CD14-positive monocyte (primary cell): Measurements from ENCODE around the gene FFAR2. TPM values are rescaled to one million over a fixed set of nuclear protein-coding genes. Genes with fewer than 3 reads are reported as not detected.

Experiments used
- DNase-seq, 3 donors: peaks; one replicate each; pipeline ENCODE4 v3.0.0-alpha.2; 2011 to 2022
- H2AFZ ChIP-seq: 2 replicates; pipeline ENCODE4 v1.6.0; 2012; ENCODE audit warnings: mild to moderate bottlenecking, low read depth, low read length, inconsistent platforms; ENCODE audit not compliant: insufficient read depth, poor library complexity, severe bottlenecking
- H3K27ac ChIP-seq, 2 donors: 1 replicate in 1 of 2; 2 replicates in 1 of 2; pipeline ENCODE4 v1.5.1; 2012 to 2013; ENCODE audit warnings: low read length in 2 of 2, control low read depth in 1 of 2, inconsistent platforms in 1 of 2, low read depth in 1 of 2, mild to moderate bottlenecking in 1 of 2
- H3K27me3 ChIP-seq, 2 donors: one replicate each; pipeline versions ENCODE4 v1.6.0 to v1.6.1; 2011 to 2013; ENCODE audit warnings: low read length in 2 of 2; ENCODE audit not compliant: control insufficient read depth in 2 of 2, insufficient read depth in 2 of 2
- H3K36me3 ChIP-seq, 2 donors: replicated peaks in 1 of 2; 1 replicate in 1 of 2; 2 replicates in 1 of 2; pipeline versions ENCODE4 v1.5.1 to v1.6.1; 2012 to 2013; ENCODE audit warnings: low read length in 2 of 2, control low read depth in 1 of 2, inconsistent platforms in 1 of 2, mild to moderate bottlenecking in 1 of 2; ENCODE audit not compliant: insufficient read depth in 2 of 2, control insufficient read depth in 1 of 2
- H3K4me1 ChIP-seq, 2 donors: 1 replicate in 1 of 2; 2 replicates in 1 of 2; pipeline versions ENCODE4 v1.5.1 to v1.6.1; 2012 to 2013; ENCODE audit warnings: low read length in 2 of 2, control low read depth in 1 of 2, inconsistent platforms in 1 of 2, mild to moderate bottlenecking in 1 of 2, moderate library complexity in 1 of 2; ENCODE audit not compliant: insufficient read depth in 2 of 2, control insufficient read depth in 1 of 2
- H3K4me2 ChIP-seq: replicated peaks from 2 replicates; pipeline ENCODE3; 2012; ENCODE audit warnings: low read length, moderate library complexity, mild to moderate bottlenecking; ENCODE audit not compliant: poor library complexity, severe bottlenecking; ENCODE audit errors: extremely low read depth
- H3K4me3 ChIP-seq, 3 experiments: fragments of 200-600 bp in 1 of 3; sonication (generic) in 1 of 3; replicated peaks in 1 of 3; 1 replicate in 2 of 3; 2 replicates in 1 of 3; pipeline ENCODE4 v1.5.1; 2011 to 2013; ENCODE audit warnings: low read length in 3 of 3, mild to moderate bottlenecking in 3 of 3, control low read depth in 2 of 3, low read depth in 2 of 3, inconsistent platforms in 1 of 3, moderate library complexity in 1 of 3
- H3K79me2 ChIP-seq: 2 replicates; pipeline ENCODE4 v1.6.0; 2012; ENCODE audit warnings: mild to moderate bottlenecking, control low read depth, inconsistent platforms, low read length, moderate library complexity; ENCODE audit not compliant: insufficient read depth
- H3K9ac ChIP-seq: 2 replicates; pipeline ENCODE4 v1.6.0; 2017; ENCODE audit warnings: low read length, mild to moderate bottlenecking; ENCODE audit not compliant: insufficient read depth, poor library complexity, severe bottlenecking
- H3K9me3 ChIP-seq, 2 donors: replicated peaks in 1 of 2; 1 replicate in 1 of 2; 2 replicates in 1 of 2; pipeline versions ENCODE4 v1.5.1 to v1.6.1; 2012 to 2013; ENCODE audit warnings: low read length in 2 of 2, control low read depth in 1 of 2; ENCODE audit not compliant: control insufficient read depth in 1 of 2, insufficient read depth in 1 of 2
- H4K20me1 ChIP-seq: 2 replicates; pipeline ENCODE4 v1.6.0; 2012; ENCODE audit warnings: mild to moderate bottlenecking, low read length, control low read depth, moderate library complexity; ENCODE audit not compliant: insufficient read depth
- H3K27ac Mint-ChIP-seq, 7 donors: one replicate each; pipeline ENCODE4 v1.8.0; 2020; ENCODE audit warnings: mild to moderate bottlenecking in 7 of 7, mixed read lengths in 7 of 7, moderate library complexity in 6 of 7, inconsistent platforms in 2 of 7
- H3K27me3 Mint-ChIP-seq, 3 donors: one replicate each; pipeline ENCODE4 v1.8.0; 2021 to 2022; ENCODE audit warnings: low read depth in 3 of 3, mild to moderate bottlenecking in 3 of 3, mixed read lengths in 3 of 3, moderate library complexity in 3 of 3, inconsistent platforms in 1 of 3
- H3K36me3 Mint-ChIP-seq, 2 donors: one replicate each; pipeline ENCODE4 v1.8.0; 2020; ENCODE audit warnings: mixed read lengths in 2 of 2, inconsistent platforms in 1 of 2, mild to moderate bottlenecking in 1 of 2
- H3K4me1 Mint-ChIP-seq: one replicate; pipeline ENCODE4 v1.8.0; 2020; ENCODE audit warnings: mild to moderate bottlenecking, mixed read lengths
- H3K4me3 Mint-ChIP-seq, 2 donors: one replicate each; pipeline ENCODE4 v1.8.0; 2020; ENCODE audit warnings: mild to moderate bottlenecking in 2 of 2, mixed read lengths in 2 of 2, moderate library complexity in 1 of 2
- H3K9me3 Mint-ChIP-seq, 7 donors: one replicate each; pipeline ENCODE4 v1.8.0; 2020 to 2022; ENCODE audit warnings: mixed read lengths in 7 of 7, mild to moderate bottlenecking in 6 of 7, moderate library complexity in 6 of 7, inconsistent platforms in 2 of 7
- CTCF ChIP-seq: fragments of 200-600 bp; IDR thresholded peaks from one replicate; pipeline ENCODE4 v1.8.0; 2022; ENCODE audit warnings: antibody characterized with exemption, mild to moderate bottlenecking
- WGBS: methylation state at CpG from one replicate; pipeline ENCODE4 v1.1.5; 2013; ENCODE audit warnings: missing lambda C conversion rate; ENCODE audit not compliant: insufficient coverage; 5-methylcytosine and 5-hydroxymethylcytosine counted together
- intact Hi-C, 2 donors: fragments of 100-400 bp; cut with micrococcal nuclease; formaldehyde crosslinking; loops; one replicate each; pipeline versions ENCODE4 v1.15.0 to v1.15.1; 2023
- polyA plus RNA-seq, 3 donors: library from polyadenylated mRNA; depleted of rRNA in 1 of 3; unstranded in 2 of 3; stranded (reverse) in 1 of 3; fragments of 300-500 nt in 2 of 3; fragments of >200 nt in 1 of 3; fragmentation: Illumina TruSeq in 2 of 3; gene quantifications; 1 replicate in 2 of 3; 2 replicates in 1 of 3; pipeline ENCODE4 v1.2.3, GENCODE V29; 2012 to 2021

Gene FFAR2
- polyA plus RNA-seq, 3 donors, result 5.7 to 38.7 (median 10.8) TPM

- Histone ChIP-seq H2AFZ (no peak overlapping the region), H3K79me2 (peaks cover 7% of the 10 kb centered on the region), H3K4me1 (peaks cover 37 to 43% of the 10 kb centered on the region in 2 donors), H3K9ac (no peak overlapping the region), H3K4me3 (no peak overlapping the region), H4K20me1 (no peaks in the 10 kb centered on the region), H3K36me3 (no peaks in the 10 kb centered on the region), H3K9me3 (no peaks in the 10 kb centered on the region), H3K4me2 (no peak overlapping the region), H3K27me3 (no peaks in the 10 kb centered on the region), H3K27ac (no peak overlapping the region)
- no peak overlapping the region for H3K27ac Mint-ChIP-seq
- peaks cover 4 to 11% of the 10 kb centered on the region in 2 donors for H3K36me3 Mint-ChIP-seq
- peaks cover 0 to 1% (median 0%) of the 10 kb centered on the region in 7 donors for H3K9me3 Mint-ChIP-seq
- intact Hi-C loops, result loop anchor here in 1 of 2 donors (5.0 kb wide), 1 partner anchor 32 kb away; no protein-coding TSS in a partner anchor
- DNase-seq, result no peak
- peaks cover 53% of the 10 kb centered on the region for H3K4me1 Mint-ChIP-seq
- peaks cover 6 to 11% (median 10%) of the 10 kb centered on the region in 3 donors for H3K27me3 Mint-ChIP-seq
- TF ChIP-seq CTCF, result no peak
- WGBS, result no CpG with 5 or more reads among the region's 2 CpGs
- no peak overlapping the region for H3K4me3 Mint-ChIP-seq
Observed at GRCh38 chr19:35454663-35455062, 6.6 kb downstream of the FFAR2 start.

- no peak overlapping the region for H2AFZ ChIP-seq
- no peaks in the 10 kb centered on the region for H4K20me1 ChIP-seq
- H3K27me3 Mint-ChIP-seq, result peaks cover 8 to 10% (median 10%) of the 10 kb centered on the region in 3 donors
- H3K27me3 ChIP-seq, result no peaks in the 10 kb centered on the region
- no peaks in the 10 kb centered on the region for H3K36me3 ChIP-seq
- H3K9me3 ChIP-seq, result no peaks in the 10 kb centered on the region
- H3K36me3 Mint-ChIP-seq, result peaks cover 0 to 6% of the 10 kb centered on the region in 2 donors
- intact Hi-C loops, result loop anchor here in 1 of 2 donors (5.0 kb wide), 1 partner anchor 33 kb away; no protein-coding TSS in a partner anchor
- no peak for DNase-seq
- H3K9me3 Mint-ChIP-seq, result peaks cover 0 to 1% (median 0%) of the 10 kb centered on the region in 7 donors
- no peak for TF ChIP-seq CTCF
- 50% methylated on average over 2 of the region's 3 CpGs for WGBS
- no peak overlapping the region for H3K4me3 ChIP-seq
- H3K4me2 ChIP-seq, result no peak overlapping the region
- H3K27ac Mint-ChIP-seq, result peak overlapping the region in 2 of 7 donors; percentile 1 to 33
- H3K9ac ChIP-seq, result no peak overlapping the region
- H3K4me1 Mint-ChIP-seq, result peaks cover 53% of the 10 kb centered on the region
- peaks cover 37 to 43% of the 10 kb centered on the region in 2 donors for H3K4me1 ChIP-seq
- no peaks in the 10 kb centered on the region for H3K79me2 ChIP-seq
- no peak overlapping the region for H3K4me3 Mint-ChIP-seq
- H3K27ac ChIP-seq, result no peak overlapping the region
Observed at GRCh38 chr19:35455616-35456201, 7.7 kb downstream of the FFAR2 start.
